Endodermal cell (in vitro differentiated cells): ENCODE data around the gene ZNF335. TPM values are rescaled to one million over a fixed set of nuclear protein-coding genes. Genes with fewer than 3 reads are reported as not detected.

Source experiments
- DNase-seq: peaks from one replicate; pipeline ENCODE4 v3.0.0-alpha.2; 2017
- H3K27ac ChIP-seq: 2 replicates; pipeline ENCODE4 v1.5.1; 2013; ENCODE audit warnings: mild to moderate bottlenecking, low read depth, low read length, moderate library complexity
- H3K27me3 ChIP-seq: 2 replicates; pipeline ENCODE4 v1.6.1; 2013; ENCODE audit warnings: mild to moderate bottlenecking, low read length, moderate library complexity; ENCODE audit not compliant: insufficient read depth, control insufficient read depth, poor library complexity, severe bottlenecking
- H3K36me3 ChIP-seq: 2 replicates; pipeline ENCODE4 v1.7.0; 2013; ENCODE audit warnings: mild to moderate bottlenecking, low read length, moderate library complexity; ENCODE audit not compliant: control insufficient read depth, insufficient read depth
- H3K4me1 ChIP-seq: one replicate; pipeline ENCODE4 v1.7.0; 2013; ENCODE audit warnings: low read length; ENCODE audit not compliant: control insufficient read depth, insufficient read depth
- H3K4me3 ChIP-seq: 2 replicates; pipeline ENCODE4 v1.5.1; 2013; ENCODE audit warnings: mild to moderate bottlenecking, low read length, moderate library complexity
- H3K9ac ChIP-seq: 2 replicates; pipeline ENCODE4 v1.6.1; 2013; ENCODE audit warnings: mild to moderate bottlenecking, low read length, moderate library complexity; ENCODE audit not compliant: poor library complexity, severe bottlenecking; ENCODE audit errors: extremely low read depth
- H3K9me3 ChIP-seq: 2 replicates; pipeline ENCODE4 v1.6.1; 2013; ENCODE audit warnings: mild to moderate bottlenecking, low read length, moderate library complexity; ENCODE audit not compliant: control insufficient read depth
- H3K27ac Mint-ChIP-seq: 2 replicates; pipeline ENCODE4 v1.8.0; 2020; ENCODE audit warnings: mixed read lengths
- H3K27me3 Mint-ChIP-seq: 2 replicates; pipeline ENCODE4 v1.8.0; 2021; ENCODE audit warnings: mild to moderate bottlenecking, mixed read lengths; ENCODE audit not compliant: insufficient read depth
- H3K36me3 Mint-ChIP-seq: 2 replicates; pipeline ENCODE4 v1.8.0; 2020; ENCODE audit warnings: low read depth, mixed read lengths
- H3K4me1 Mint-ChIP-seq: 2 replicates; pipeline ENCODE4 v1.8.0; 2020; ENCODE audit warnings: mixed read lengths
- H3K4me3 Mint-ChIP-seq: 2 replicates; pipeline ENCODE4 v1.8.0; 2020; ENCODE audit warnings: mild to moderate bottlenecking, moderate library complexity, mixed read lengths
- H3K9me3 Mint-ChIP-seq: 2 replicates; pipeline ENCODE4 v1.8.0; 2020; ENCODE audit warnings: mild to moderate bottlenecking, mixed read lengths
- WGBS, 2 experiments: methylation state at CpG; one replicate each; pipeline versions ENCODE4 v1.1.5 to v1.1.7; 2013; ENCODE audit warnings: missing lambda C conversion rate in 2 of 2, mixed read lengths in 1 of 2; ENCODE audit not compliant: insufficient coverage in 1 of 2, insufficient read length in 1 of 2; 5-methylcytosine and 5-hydroxymethylcytosine counted together
- total RNA-seq, 2 donors: library from RNA; stranded (reverse); fragmentation: NEBNext Ultra II Directional in 1 of 2; extraction: Animal tissue kit (Norgen Biotek cat#: 25700) in 1 of 2; gene quantifications; 2 replicates in 1 of 2; 3 replicates in 1 of 2; pipeline ENCODE4 v1.2.1, GENCODE V29; 2021
- TF ChIP-seq, protein P1 (sequence below): fragments of 200-600 bp; sonication (generic); conservative IDR thresholded peaks from 2 replicates; pipeline ENCODE4 v1.5.0; 2021; ENCODE audit warnings: antibody characterized with exemption, mild to moderate bottlenecking

The ZNF335 gene
- total RNA-seq, 2 donors from 2014 or later = 18.3 to 21.0 TPM

DNA sequence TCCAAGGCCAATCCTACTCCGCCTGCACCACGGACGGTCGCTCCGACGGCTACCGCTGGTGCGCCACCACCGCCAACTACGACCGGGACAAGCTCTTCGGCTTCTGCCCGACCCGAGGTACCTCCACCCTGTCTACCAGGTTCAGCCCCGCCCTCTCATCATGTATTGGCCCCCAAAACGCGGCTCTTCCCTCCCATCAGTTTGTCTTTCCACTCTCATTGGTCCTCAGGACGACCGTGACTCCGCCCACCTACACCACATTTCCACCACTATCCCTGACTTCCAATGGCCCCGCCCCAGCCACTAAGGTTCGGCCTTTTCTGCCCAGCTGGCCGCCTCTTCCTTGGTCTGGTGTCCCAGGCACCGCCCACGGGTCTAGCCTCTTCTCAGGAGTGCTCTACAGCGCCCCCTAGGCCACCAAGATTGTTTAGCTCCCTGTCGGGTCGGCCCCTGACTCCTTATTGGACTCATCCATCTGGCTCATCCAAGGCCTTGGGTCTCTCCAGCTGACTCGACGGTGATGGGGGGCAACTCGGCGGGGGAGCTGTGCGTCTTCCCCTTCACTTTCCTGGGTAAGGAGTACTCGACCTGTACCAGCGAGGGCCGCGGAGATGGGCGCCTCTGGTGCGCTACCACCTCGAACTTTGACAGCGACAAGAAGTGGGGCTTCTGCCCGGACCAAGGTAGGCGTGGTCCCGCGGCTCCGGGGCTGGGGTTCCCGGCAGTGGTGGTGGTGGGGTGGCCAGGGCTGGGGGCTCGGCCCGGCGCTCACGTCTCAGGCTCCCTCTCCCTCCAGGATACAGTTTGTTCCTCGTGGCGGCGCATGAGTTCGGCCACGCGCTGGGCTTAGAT lies 39.9 kb upstream of the ZNF335 start:
- peaks cover 9% of the 10 kb centered on the region for H3K4me1 Mint-ChIP-seq
- Histone ChIP-seq H3K27me3 (peaks cover 7% of the 10 kb centered on the region), H3K36me3 (no peaks in the 10 kb centered on the region), H3K9me3 (no peaks in the 10 kb centered on the region), H3K9ac (no peak overlapping the region), H3K4me3 (no peak overlapping the region), H3K27ac (no peak overlapping the region), H3K4me1 (no peaks in the 10 kb centered on the region)
- peak; percentile 95 for DNase-seq
- TF ChIP-seq, protein P1, sequence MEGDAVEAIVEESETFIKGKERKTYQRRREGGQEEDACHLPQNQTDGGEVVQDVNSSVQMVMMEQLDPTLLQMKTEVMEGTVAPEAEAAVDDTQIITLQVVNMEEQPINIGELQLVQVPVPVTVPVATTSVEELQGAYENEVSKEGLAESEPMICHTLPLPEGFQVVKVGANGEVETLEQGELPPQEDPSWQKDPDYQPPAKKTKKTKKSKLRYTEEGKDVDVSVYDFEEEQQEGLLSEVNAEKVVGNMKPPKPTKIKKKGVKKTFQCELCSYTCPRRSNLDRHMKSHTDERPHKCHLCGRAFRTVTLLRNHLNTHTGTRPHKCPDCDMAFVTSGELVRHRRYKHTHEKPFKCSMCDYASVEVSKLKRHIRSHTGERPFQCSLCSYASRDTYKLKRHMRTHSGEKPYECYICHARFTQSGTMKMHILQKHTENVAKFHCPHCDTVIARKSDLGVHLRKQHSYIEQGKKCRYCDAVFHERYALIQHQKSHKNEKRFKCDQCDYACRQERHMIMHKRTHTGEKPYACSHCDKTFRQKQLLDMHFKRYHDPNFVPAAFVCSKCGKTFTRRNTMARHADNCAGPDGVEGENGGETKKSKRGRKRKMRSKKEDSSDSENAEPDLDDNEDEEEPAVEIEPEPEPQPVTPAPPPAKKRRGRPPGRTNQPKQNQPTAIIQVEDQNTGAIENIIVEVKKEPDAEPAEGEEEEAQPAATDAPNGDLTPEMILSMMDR = peak; percentile 71
- peak overlapping the region; percentile 15 for H3K4me3 Mint-ChIP-seq
- WGBS, 2 experiments = 92 to 95% methylated on average over 30 to 57 of the region's 57 CpGs
- H3K27ac Mint-ChIP-seq = no peak overlapping the region
- peaks cover 49% of the 10 kb centered on the region for H3K27me3 Mint-ChIP-seq
- H3K9me3 Mint-ChIP-seq = no peaks in the 10 kb centered on the region
- no peaks in the 10 kb centered on the region for H3K36me3 Mint-ChIP-seq

DNA sequence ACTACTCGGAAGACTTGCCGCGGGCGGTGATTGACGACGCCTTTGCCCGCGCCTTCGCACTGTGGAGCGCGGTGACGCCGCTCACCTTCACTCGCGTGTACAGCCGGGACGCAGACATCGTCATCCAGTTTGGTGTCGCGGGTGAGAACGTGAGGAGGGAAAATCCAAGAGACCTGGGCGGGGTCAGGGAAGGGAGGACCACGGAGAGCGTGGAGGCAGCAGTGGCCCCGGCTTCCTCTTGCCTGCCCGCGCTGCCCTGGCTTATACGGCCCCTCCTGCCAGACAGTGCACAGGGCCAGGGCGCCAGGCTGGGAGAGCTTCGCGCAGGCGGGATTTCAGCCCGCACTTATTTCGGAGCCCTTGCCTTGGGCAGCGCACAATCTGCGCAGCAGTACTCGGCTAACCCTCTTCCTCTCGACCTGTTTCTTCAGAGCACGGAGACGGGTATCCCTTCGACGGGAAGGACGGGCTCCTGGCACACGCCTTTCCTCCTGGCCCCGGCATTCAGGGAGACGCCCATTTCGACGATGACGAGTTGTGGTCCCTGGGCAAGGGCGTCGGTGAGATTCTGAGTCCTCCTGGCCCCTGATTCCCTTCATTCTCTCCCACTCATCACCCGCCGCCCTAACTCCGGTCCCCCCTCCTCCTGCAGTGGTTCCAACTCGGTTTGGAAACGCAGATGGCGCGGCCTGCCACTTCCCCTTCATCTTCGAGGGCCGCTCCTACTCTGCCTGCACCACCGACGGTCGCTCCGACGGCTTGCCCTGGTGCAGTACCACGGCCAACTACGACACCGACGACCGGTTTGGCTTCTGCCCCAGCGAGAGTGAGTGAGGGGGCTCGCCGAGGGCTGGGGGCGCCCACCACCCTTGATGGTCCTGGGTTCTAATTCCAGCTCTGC lies 38.7 kb upstream of the ZNF335 start:
- H3K9me3 Mint-ChIP-seq = no peaks in the 10 kb centered on the region
- no peaks in the 10 kb centered on the region for H3K4me1 ChIP-seq
- H3K27me3 ChIP-seq = peaks cover 7% of the 10 kb centered on the region
- no peak overlapping the region for H3K4me3 ChIP-seq
- H3K27ac ChIP-seq = no peak overlapping the region
- no peak overlapping the region for H3K9ac ChIP-seq
- no peaks in the 10 kb centered on the region for H3K36me3 ChIP-seq
- no peak overlapping the region for H3K4me3 Mint-ChIP-seq
- DNase-seq = no peak
- H3K27ac Mint-ChIP-seq = no peak overlapping the region
- TF ChIP-seq, protein P1 = no peak
- H3K4me1 Mint-ChIP-seq = peaks cover 11% of the 10 kb centered on the region
- no peaks in the 10 kb centered on the region for H3K36me3 Mint-ChIP-seq
- H3K27me3 Mint-ChIP-seq = peaks cover 49% of the 10 kb centered on the region
- WGBS, 2 experiments = 95 to 97% methylated on average over 60 to 74 of the region's 74 CpGs
- H3K9me3 ChIP-seq = no peaks in the 10 kb centered on the region

DNA sequence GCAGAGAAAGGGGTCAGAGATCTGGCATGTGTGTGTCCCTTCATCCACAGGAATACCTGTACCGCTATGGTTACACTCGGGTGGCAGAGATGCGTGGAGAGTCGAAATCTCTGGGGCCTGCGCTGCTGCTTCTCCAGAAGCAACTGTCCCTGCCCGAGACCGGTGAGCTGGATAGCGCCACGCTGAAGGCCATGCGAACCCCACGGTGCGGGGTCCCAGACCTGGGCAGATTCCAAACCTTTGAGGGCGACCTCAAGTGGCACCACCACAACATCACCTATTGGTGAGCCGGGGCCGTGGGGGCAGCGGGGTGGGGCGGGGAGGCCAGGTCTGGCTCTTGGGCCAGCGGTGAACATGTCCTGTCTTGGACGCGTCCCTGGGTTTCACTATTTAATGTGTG lies 37.8 kb upstream of the ZNF335 start:
- H3K4me3 ChIP-seq = no peak overlapping the region
- Mint-ChIP-seq H3K27me3 (peaks cover 46% of the 10 kb centered on the region), H3K4me3 (no peak overlapping the region), H3K27ac (no peak overlapping the region), H3K9me3 (no peaks in the 10 kb centered on the region), H3K36me3 (no peaks in the 10 kb centered on the region), H3K4me1 (peaks cover 15% of the 10 kb centered on the region)
- H3K9me3 ChIP-seq = no peaks in the 10 kb centered on the region
- DNase-seq = peak; percentile 50
- H3K27ac ChIP-seq = no peak overlapping the region
- no peak overlapping the region for H3K9ac ChIP-seq
- TF ChIP-seq, protein P1 = no peak
- peaks cover 4% of the 10 kb centered on the region for H3K4me1 ChIP-seq
- peaks cover 5% of the 10 kb centered on the region for H3K27me3 ChIP-seq
- no peaks in the 10 kb centered on the region for H3K36me3 ChIP-seq
- 92 to 98% methylated on average over 15 to 20 of the region's 20 CpGs for WGBS, 2 experiments
